K562 (cell line): Measurements from ENCODE around the gene DYNC2H1. TPM values are rescaled to one million over a fixed set of nuclear protein-coding genes. Genes with fewer than 3 reads are reported as not detected.

Experiments used
- ATAC-seq: fragments of 200-7000 bp; cut with Tn5 transposase; 3 replicates; pipeline ENCODE4 v1.9.1; 2020; ENCODE audit warnings: moderate library complexity
- BruUV-seq: library from RNA; stranded (reverse); fragments of 400-500 nt; replicated peaks from 2 replicates; lab custom pipeline; 2021; lab: Mats Ljungman, UMichigan
- CTCF ChIA-PET: fragments of 300-600 bp; formaldehyde crosslinking; extraction: SDS; loops from one replicate; lab custom pipeline; 2021; ENCODE audit warnings: low intra/inter-chr PET ratio; lab: Yijun Ruan, JAX
- POLR2A ChIA-PET: fragments of 300-600, 350-650 bp; sonication (Branson Sonifier 250); formaldehyde crosslinking; extraction: SDS; loops from one replicate; lab custom pipeline; 2021; ENCODE audit warnings: antibody characterized with exemption, inconsistent platforms; lab: Yijun Ruan, JAX
- DNase-seq, 4 experiments: peaks; one replicate each; pipeline versions ENCODE4 v3.0.0 to v3.0.0-alpha.2; 2011 to 2018; ENCODE audit warnings: low spot score in 3 of 4, mixed read lengths in 3 of 4; ENCODE audit errors: extremely low read depth in 1 of 4
- FAIRE-seq: peaks from 2 replicates; lab custom pipeline; 2011; peaks lifted over from hg19 to GRCh38; lab: Jason Lieb, UNC
- H2AFZ ChIP-seq: 2 replicates; pipeline ENCODE4 v1.6.0; 2011; ENCODE audit warnings: low read depth, low read length, control low read depth, inconsistent platforms
- H3K27ac ChIP-seq: fragments of 200-600 bp; 3 replicates; pipeline ENCODE4 v1.8.0; 2011; ENCODE audit warnings: low read depth, mild to moderate bottlenecking, control low read depth, inconsistent platforms, low read length, moderate library complexity, mixed read lengths; ENCODE audit errors: extremely low read depth
- H3K27me3 ChIP-seq, 2 experiments: fragments of 300-600 bp in 1 of 2; 2 replicates in 1 of 2; 3 replicates in 1 of 2; pipeline versions ENCODE4 v1.6.0 to v1.8.0; 2011; ENCODE audit warnings: inconsistent platforms in 2 of 2, low read length in 2 of 2, mild to moderate bottlenecking in 1 of 2, mixed read lengths in 1 of 2, moderate library complexity in 1 of 2; ENCODE audit not compliant: control insufficient read depth in 2 of 2, insufficient read depth in 2 of 2
- H3K36me3 ChIP-seq: fragments of 300-600 bp; 3 replicates; pipeline ENCODE4 v1.8.0; 2011; ENCODE audit warnings: mild to moderate bottlenecking, low read length, inconsistent platforms; ENCODE audit not compliant: control insufficient read depth, insufficient read depth
- H3K4me1 ChIP-seq, 2 experiments: fragments of 200-600 bp in 1 of 2; replicated peaks in 1 of 2; 2 replicates in 1 of 2; 3 replicates in 1 of 2; pipeline versions ENCODE4 v1.5.1 to v1.8.0; 2011; ENCODE audit warnings: inconsistent platforms in 2 of 2, low read length in 2 of 2, mild to moderate bottlenecking in 1 of 2, mixed read lengths in 1 of 2, moderate library complexity in 1 of 2; ENCODE audit not compliant: control insufficient read depth in 2 of 2, insufficient read depth in 2 of 2
- H3K4me2 ChIP-seq: 2 replicates; pipeline ENCODE4 v1.6.1; 2011; ENCODE audit warnings: low read length, control low read depth, inconsistent platforms, mixed read lengths; ENCODE audit not compliant: insufficient read depth
- H3K4me3 ChIP-seq: fragments of 200-600 bp; sonication (generic), shearing (Covaris generic); 2 replicates; pipeline ENCODE4 v1.5.1; 2016; ENCODE audit warnings: control low read depth, inconsistent platforms
- H3K79me2 ChIP-seq: fragments of 200-600 bp; 3 replicates; pipeline ENCODE4 v1.8.0; 2011; ENCODE audit warnings: low read length, inconsistent platforms; ENCODE audit not compliant: control insufficient read depth, insufficient read depth
- H3K9ac ChIP-seq, 2 experiments: 2 replicates each; pipeline versions ENCODE4 v1.6.0 to v1.6.1; 2011; ENCODE audit warnings: low read depth in 2 of 2, low read length in 2 of 2, control low read depth in 1 of 2, inconsistent platforms in 1 of 2, mild to moderate bottlenecking in 1 of 2, mixed read lengths in 1 of 2; ENCODE audit not compliant: insufficient read depth in 1 of 2
- H3K9me1 ChIP-seq: one replicate; pipeline ENCODE4 v1.6.0; 2011; ENCODE audit warnings: inconsistent platforms, mild to moderate bottlenecking, low read length, moderate library complexity; ENCODE audit not compliant: control insufficient read depth, insufficient read depth
- H3K9me3 ChIP-seq: replicated peaks from 2 replicates; pipeline ENCODE4 v1.5.1; 2011; ENCODE audit warnings: low read depth, low read length, inconsistent platforms; ENCODE audit not compliant: control insufficient read depth, insufficient read depth
- H4K20me1 ChIP-seq: replicated peaks from 2 replicates; pipeline ENCODE4 v1.6.1; 2011; ENCODE audit warnings: low read length, inconsistent platforms, mixed read lengths; ENCODE audit not compliant: control insufficient read depth, insufficient read depth
- CHD2 ChIP-seq: IDR thresholded peaks from 2 replicates; pipeline ENCODE4 v1.6.1; 2011; ENCODE audit warnings: low read depth, low read length
- ELF2 ChIP-seq: fragments of 250-450 bp; sonication (Bioruptor Pico); IDR thresholded peaks from 2 replicates; pipeline ENCODE4 v1.5.0; 2021; ENCODE audit warnings: mild to moderate bottlenecking
- EP300 ChIP-seq: IDR thresholded peaks from 2 replicates; pipeline ENCODE4 v1.6.1; 2012; ENCODE audit warnings: low read length, improper control_type of control experiment
- KAT8 ChIP-seq: fragments of 450-650 bp; IDR thresholded peaks from 2 replicates; pipeline ENCODE4 v1.6.1; 2016; ENCODE audit warnings: low read depth, mild to moderate bottlenecking
- KDM5B ChIP-seq: fragments of 200-600 bp; sonication (generic); IDR thresholded peaks from 2 replicates; pipeline ENCODE4 v1.6.1; 2012; ENCODE audit warnings: low read depth, mild to moderate bottlenecking, moderate library complexity, low read length, control low read depth, inconsistent platforms; ENCODE audit not compliant: insufficient replicate concordance
- KLF16 ChIP-seq: IDR thresholded peaks from 2 replicates; pipeline ENCODE4 v1.6.1; 2016; ENCODE audit warnings: antibody characterized with exemption
- MCM2 ChIP-seq: fragments of 450-650 bp; IDR thresholded peaks from 2 replicates; pipeline ENCODE4 v1.6.1; 2017; ENCODE audit warnings: low read depth, mild to moderate bottlenecking
- PPARD ChIP-seq: fragments of 250-450 bp; sonication (Bioruptor Pico); IDR thresholded peaks from 2 replicates; pipeline ENCODE4 v1.8.0; 2022; ENCODE audit warnings: inconsistent platforms, mild to moderate bottlenecking, moderate library complexity
- RBFOX2 ChIP-seq: fragments of 200-400 bp; formaldehyde crosslinking; IDR thresholded peaks from 2 replicates; pipeline ENCODE4 v1.6.1; 2017; ENCODE audit warnings: low read depth, mild to moderate bottlenecking, low read length, moderate library complexity
- RREB1 ChIP-seq: fragments of 250-450 bp; sonication (Bioruptor Pico); IDR thresholded peaks from 2 replicates; pipeline ENCODE4 v1.4.0; 2020
- ZC3H4 ChIP-seq: sonication (generic); formaldehyde crosslinking; IDR thresholded peaks from 2 replicates; pipeline ENCODE4 v1.9.0; 2021; ENCODE audit warnings: missing genetic modification reagents, borderline replicate concordance
- ZNF253 ChIP-seq: fragments of 250-450 bp; sonication (Bioruptor Pico); conservative IDR thresholded peaks from 2 replicates; pipeline ENCODE4 v1.6.1; 2021; ENCODE audit warnings: mild to moderate bottlenecking
- ZNF280B ChIP-seq: fragments of 250-450 bp; sonication (Bioruptor Pico); IDR thresholded peaks from 2 replicates; pipeline ENCODE4 v1.5.1; 2021; ENCODE audit warnings: mild to moderate bottlenecking
- ZNF511 ChIP-seq: sonication (generic); formaldehyde crosslinking; IDR thresholded peaks from 2 replicates; pipeline ENCODE4 v1.8.0; 2022; ENCODE audit warnings: mild to moderate bottlenecking, missing genetic modification reagents
- ZNF586 ChIP-seq: fragments of 450-650 bp; formaldehyde crosslinking; conservative IDR thresholded peaks from 2 replicates; pipeline ENCODE4 v1.4.0; 2020; ENCODE audit warnings: mild to moderate bottlenecking, moderate library complexity
- ZNF77 ChIP-seq: fragments of 250-450 bp; sonication (Bioruptor Pico); IDR thresholded peaks from 2 replicates; pipeline ENCODE4 v1.5.0; 2020
- WGBS: fragments of 100-300 bp; shearing (Covaris generic); methylation state at CpG from one replicate; pipeline ENCODE4 v1.1.6; 2016; ENCODE audit warnings: low coverage, mixed read lengths; ENCODE audit not compliant: insufficient coverage; ENCODE audit errors: missing lambda C conversion rate; 5-methylcytosine and 5-hydroxymethylcytosine counted together
- in situ Hi-C: fragments of 300-500 bp; cut with MboI; formaldehyde crosslinking; loops from 4 replicates; pipeline ENCODE4 v1.15.0; 2018; ENCODE audit warnings: inconsistent platforms, mixed read lengths
- intact Hi-C: fragments of 100-400 bp; cut with micrococcal nuclease; formaldehyde crosslinking; loops from 2 replicates; pipeline ENCODE4 v1.14.2; 2022
- polyA plus RNA-seq, 8 experiments: library from polyadenylated mRNA; depleted of rRNA in 4 of 8; stranded (reverse) in 5 of 8; unstranded in 3 of 8; fragments of >200 nt; fragmentation: Nextera tagmentation in 2 of 8; fragmentation: Illumina TruSeq in 1 of 8; extraction: Ambion mirVana in 2 of 8; extraction: Trizol in 1 of 8; gene quantifications; 2 replicates each; pipeline versions ENCODE4 v1.2.1 to v1.2.3, GENCODE V29; 2011 to 2014; ENCODE audit warnings: inconsistent platforms in 1 of 8, missing spikeins in 1 of 8
- total RNA-seq, 7 experiments: library from RNA; depleted of rRNA in 6 of 7; stranded (reverse); fragments of >200 nt in 6 of 7; fragmentation: Illumina TruSeq in 2 of 7; extraction: Trizol in 2 of 7; gene quantifications; 2 replicates each; pipeline versions ENCODE4 v1.2.1 to v1.2.3, GENCODE V29; 2011 to 2021; ENCODE audit warnings: low replicate concordance in 1 of 7

DYNC2H1 gene
- total and polyA plus RNA-seq, 9 of the 15 experiments (the other 6 are each of a cell fraction or from before 2014, with no cell fraction given), result 0.08 to 0.64 (median 0.20) TPM

GRCh38 chr11:103228807-103229206 is 119.6 kb downstream of the DYNC2H1 start:
- DNase-seq (no peak), ATAC-seq (no peak), FAIRE-seq (no peak)
- no peak overlapping the region for H3K27ac ChIP-seq
- no peaks in the 10 kb centered on the region for H4K20me1 ChIP-seq
- no peak overlapping the region for H3K4me3 ChIP-seq
- H3K4me1 ChIP-seq, result no peaks in the 10 kb centered on the region
- TF ChIP-seq KLF16, result no peak
- TF ChIP-seq PPARD (CRISPR knock-in tag), result no peak
- TF ChIP-seq EP300, result no peak
- no peak for TF ChIP-seq RREB1 (CRISPR knock-in tag)
- no peak for TF ChIP-seq ZNF253 (CRISPR knock-in tag)
- TF ChIP-seq ZNF280B (CRISPR knock-in tag), result no peak
- no peak for TF ChIP-seq ZNF77 (CRISPR knock-in tag)
- TF ChIP-seq KAT8, result no peak
- TF ChIP-seq RBFOX2, result no peak
- TF ChIP-seq KDM5B, result no peak
- TF ChIP-seq MCM2, result no peak
- no peak for TF ChIP-seq ZNF511 (CRISPR knock-in tag)
- TF ChIP-seq ZNF586 (CRISPR knock-in tag), result no peak
- TF ChIP-seq ELF2 (CRISPR knock-in tag), result no peak
- no peak for TF ChIP-seq ZC3H4 (CRISPR knock-in tag)
- no peak for TF ChIP-seq CHD2
- no peak overlapping the region for H3K4me2 ChIP-seq
- CTCF ChIA-PET, result no interaction called here
- intact Hi-C loops, result no loop called here
- no peaks in the 10 kb centered on the region for H3K79me2 ChIP-seq
- H2AFZ ChIP-seq, result no peak overlapping the region
- no peaks in the 10 kb centered on the region for H3K36me3 ChIP-seq
- in situ Hi-C loops, result no loop called here
- H3K27me3 ChIP-seq, result no peaks in the 10 kb centered on the region
- POLR2A ChIA-PET, result no interaction called here
- no peaks in the 10 kb centered on the region for H3K9me1 ChIP-seq
- WGBS, result 8% methylated on average over 2 of the region's 2 CpGs
- BruUV-seq, result no TSS peak
- H3K9me3 ChIP-seq, result no peaks in the 10 kb centered on the region
- H3K9ac ChIP-seq, result no peak overlapping the region
